Epithelial cell of proximal tubule (primary cell): Measurements from ENCODE around the gene B4GAT1. TPM values are rescaled to one million over a fixed set of nuclear protein-coding genes. Genes with fewer than 3 reads are reported as not detected.
A peak's percentile ranks its signal among the peaks of the same experiment; 100 is the strongest.
"Not testable (repeated sequence)": the region's sequence is repeated elsewhere in the genome, so short reads cannot be mapped to it uniquely, and the experiment has no call there.

ENCODE experiments used
- DNase-seq: peaks from one replicate; pipeline ENCODE4 v3.0.0-alpha.2; 2011; ENCODE audit warnings: low read depth
- H3K4me3 ChIP-seq: 2 replicates; pipeline ENCODE4 v1.5.1; 2011; ENCODE audit warnings: low read depth, mild to moderate bottlenecking, low read length
- total RNA-seq: library from RNA; depleted of rRNA; stranded (reverse); fragments of >200 nt; gene quantifications from 2 replicates; pipeline ENCODE4 v1.2.3, GENCODE V29; 2015
- TF ChIP-seq, protein P1 (sequence below): conservative IDR thresholded peaks from 2 replicates; pipeline ENCODE4 v1.5.1; 2012; ENCODE audit warnings: low read depth, mild to moderate bottlenecking, low read length

B4GAT1 gene
- total RNA-seq, 1 donor from 2014 or later, result 32.0 TPM

DNA sequence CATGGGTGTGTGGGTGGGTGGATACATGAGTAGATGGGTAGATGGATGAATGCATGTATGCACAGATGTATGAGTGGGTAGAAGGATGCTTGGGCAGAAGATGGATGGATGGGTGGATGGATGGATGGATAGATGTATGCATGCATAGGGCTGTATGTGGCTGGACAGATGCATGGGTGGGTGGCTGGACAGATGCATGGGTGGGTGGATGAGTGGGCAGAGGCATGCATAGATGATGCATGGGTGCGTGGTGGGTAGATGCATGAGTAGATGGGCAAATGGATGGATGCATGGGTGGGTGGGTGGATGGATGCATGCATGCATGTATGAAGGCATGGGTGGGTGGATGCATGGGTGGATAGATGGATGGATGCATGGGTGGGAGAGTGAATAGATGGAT lies 23.7 kb downstream of the B4GAT1 start:
- no peak for DNase-seq
- no peak overlapping the region for H3K4me3 ChIP-seq
- TF ChIP-seq, protein P1, sequence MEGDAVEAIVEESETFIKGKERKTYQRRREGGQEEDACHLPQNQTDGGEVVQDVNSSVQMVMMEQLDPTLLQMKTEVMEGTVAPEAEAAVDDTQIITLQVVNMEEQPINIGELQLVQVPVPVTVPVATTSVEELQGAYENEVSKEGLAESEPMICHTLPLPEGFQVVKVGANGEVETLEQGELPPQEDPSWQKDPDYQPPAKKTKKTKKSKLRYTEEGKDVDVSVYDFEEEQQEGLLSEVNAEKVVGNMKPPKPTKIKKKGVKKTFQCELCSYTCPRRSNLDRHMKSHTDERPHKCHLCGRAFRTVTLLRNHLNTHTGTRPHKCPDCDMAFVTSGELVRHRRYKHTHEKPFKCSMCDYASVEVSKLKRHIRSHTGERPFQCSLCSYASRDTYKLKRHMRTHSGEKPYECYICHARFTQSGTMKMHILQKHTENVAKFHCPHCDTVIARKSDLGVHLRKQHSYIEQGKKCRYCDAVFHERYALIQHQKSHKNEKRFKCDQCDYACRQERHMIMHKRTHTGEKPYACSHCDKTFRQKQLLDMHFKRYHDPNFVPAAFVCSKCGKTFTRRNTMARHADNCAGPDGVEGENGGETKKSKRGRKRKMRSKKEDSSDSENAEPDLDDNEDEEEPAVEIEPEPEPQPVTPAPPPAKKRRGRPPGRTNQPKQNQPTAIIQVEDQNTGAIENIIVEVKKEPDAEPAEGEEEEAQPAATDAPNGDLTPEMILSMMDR, result no peak

DNA sequence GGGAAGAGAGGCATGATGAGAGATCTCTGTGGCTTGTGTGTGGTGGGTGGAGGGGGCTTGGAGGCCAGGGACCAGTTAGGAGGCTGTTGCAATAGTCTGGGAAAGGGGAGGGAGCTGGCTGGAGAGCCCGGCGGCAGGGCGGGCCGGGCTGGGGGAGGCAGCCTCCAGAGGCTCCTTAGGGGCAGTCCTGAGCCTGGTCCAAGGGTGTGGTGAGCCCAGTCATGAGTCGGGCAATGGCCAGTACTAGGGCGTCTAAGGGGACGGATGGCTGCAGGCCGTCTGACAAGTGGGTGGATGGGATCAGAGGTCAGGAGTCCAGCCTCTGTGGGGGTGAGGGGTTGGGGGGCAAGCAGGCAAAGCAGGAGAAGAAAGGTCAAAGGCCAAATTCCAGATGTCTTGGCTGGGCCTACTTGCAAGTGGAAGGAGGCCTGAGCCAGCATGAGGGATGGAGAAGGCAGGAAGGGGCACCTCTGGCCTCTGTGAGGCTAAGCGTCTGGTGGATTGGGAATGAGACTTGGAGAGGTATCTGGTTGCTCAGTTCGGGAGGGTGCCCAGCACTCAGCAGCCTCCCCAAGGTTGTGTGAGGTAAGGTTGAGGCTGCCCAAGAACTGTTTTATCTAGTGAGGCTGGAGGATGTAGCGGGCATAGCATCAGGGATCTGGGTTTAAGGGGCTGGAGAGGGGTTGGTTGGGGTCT lies 24.5 kb downstream of the B4GAT1 start:
- no peak for DNase-seq

DNA sequence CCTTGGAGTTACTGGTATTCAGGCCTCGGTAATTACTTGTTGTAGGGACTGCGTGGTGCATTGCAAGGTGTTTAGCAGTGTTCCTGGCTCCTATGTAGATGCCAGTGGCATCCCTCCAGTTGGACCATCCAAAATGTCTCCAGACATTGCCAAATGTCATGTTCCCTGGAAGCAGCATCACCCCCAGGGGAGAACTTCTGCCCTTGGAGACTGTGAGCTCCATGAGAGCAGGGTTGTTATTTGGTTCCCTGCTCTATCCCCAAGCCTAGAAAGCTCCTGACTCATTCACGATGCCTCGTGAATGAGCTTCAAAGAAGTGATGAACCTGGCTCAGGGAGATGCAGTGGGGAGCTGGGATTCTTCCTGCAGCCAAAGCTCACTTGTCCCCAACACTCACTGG lies 25.8 kb downstream of the B4GAT1 start:
- TF ChIP-seq, protein P1, result no peak
- no peak for DNase-seq

More for the DNA sequence above, 24.5 kb downstream of the B4GAT1 start:
- TF ChIP-seq, protein P1, result no peak
- no peak overlapping the region for H3K4me3 ChIP-seq

DNA sequence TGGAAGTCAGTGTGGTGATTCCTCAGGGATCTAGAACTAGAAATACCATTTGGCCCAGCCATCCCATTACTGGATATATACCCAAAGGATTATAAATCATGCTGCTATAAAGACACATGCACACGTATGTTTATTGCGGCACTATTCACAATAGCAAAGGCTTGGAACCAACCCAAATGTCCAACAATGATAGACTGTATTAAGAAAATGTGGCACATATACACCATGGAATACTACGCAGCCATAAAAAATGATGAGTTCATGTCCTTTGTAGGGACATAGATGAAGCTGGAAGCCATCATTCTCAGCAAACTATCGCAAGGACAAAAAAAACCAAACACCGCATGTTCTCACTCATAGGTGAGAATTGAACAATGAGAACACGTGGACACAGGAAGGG lies 26.7 kb downstream of the B4GAT1 start:
- H3K4me3 ChIP-seq, DNase-seq: not testable (repeated sequence)

More for the DNA sequence above, 25.8 kb downstream of the B4GAT1 start:
- no peak overlapping the region for H3K4me3 ChIP-seq

DNA sequence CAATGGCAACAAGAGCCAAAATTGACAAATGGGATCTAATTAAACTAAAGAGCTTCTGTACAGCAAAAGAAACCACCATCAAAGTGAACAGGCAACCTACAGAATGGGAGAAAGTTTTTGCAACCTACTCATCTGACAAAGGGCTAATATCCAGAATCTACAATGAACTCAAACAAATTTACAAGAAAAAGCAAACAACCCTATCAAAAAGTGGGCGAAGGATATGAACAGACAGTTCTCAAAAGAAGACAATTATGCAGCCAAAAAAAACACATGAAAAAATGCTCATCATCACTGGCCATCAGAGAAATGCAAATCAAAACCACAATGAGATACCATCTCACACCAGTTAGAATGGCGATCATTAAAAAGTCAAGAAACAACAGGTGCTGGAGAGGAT lies 27.1 kb downstream of the B4GAT1 start:
- not testable (repeated sequence) for H3K4me3 ChIP-seq

DNA sequence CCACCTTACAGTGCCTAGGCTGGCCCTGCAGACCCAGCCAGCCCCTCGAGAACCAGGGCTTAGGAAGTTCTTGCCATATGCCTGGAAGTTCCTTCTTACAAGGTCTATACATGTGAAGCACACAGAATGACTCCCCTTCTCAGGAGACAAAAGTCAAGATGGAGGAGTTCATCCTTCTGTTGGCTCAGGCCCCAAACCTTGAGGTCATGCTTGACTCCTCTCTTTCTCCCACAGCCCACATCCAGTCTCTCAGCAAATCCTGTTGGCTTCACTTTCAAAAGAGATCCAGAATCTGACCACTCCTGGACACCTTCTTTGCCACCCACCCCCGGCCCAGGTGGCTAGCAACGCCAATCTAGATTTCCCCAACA lies 28.8 kb downstream of the B4GAT1 start:
- no peak for DNase-seq
- TF ChIP-seq, protein P1, result no peak
- H3K4me3 ChIP-seq, result no peak overlapping the region

More for the DNA sequence above, 27.1 kb downstream of the B4GAT1 start:
- not testable (repeated sequence) for DNase-seq

DNA sequence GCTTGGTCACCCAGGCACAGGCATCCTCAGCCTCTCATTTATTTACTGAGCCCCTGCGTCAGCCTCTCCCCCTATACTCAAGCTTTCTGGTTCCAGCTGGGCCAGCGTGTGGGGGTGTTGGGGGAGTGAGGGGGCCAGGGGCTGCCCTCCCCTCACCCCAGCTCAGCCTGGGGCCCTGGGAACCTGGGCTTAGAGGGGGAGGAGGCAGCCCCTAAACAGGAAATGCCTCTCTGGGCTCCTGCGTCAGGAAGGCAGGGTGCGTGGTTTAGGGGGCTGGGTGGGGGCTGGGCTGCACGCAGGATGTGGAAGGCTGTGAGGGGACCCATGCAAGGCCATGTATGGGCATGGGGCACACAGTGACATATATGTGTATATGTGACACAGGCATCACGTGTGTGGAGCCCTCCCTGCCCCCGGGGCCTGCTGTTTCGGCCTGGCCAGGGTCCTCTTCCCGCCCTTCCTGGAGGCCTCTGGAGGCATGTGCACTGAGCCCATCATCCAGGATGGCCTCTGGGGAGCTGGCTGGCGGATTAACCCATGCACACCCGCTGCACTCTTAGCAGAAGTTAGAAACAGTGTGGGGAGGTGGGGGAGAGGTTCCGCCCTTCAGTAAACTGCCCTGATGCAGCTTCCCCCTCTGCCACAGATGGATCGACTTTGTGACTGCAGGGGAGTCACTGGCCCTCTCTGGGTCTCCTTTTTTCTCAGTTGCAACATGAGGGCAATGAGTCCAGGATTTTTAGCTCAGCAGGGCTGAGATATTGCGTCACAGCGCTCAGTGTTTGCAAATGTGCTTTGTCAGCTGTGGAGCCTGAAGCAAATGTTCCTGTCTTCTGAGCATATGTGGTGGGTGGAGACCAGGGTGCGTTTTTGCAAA lies 29.5 kb downstream of the B4GAT1 start:
- no peak overlapping the region for H3K4me3 ChIP-seq
- TF ChIP-seq, protein P1, result no peak
- peak; percentile 18 for DNase-seq

DNA sequence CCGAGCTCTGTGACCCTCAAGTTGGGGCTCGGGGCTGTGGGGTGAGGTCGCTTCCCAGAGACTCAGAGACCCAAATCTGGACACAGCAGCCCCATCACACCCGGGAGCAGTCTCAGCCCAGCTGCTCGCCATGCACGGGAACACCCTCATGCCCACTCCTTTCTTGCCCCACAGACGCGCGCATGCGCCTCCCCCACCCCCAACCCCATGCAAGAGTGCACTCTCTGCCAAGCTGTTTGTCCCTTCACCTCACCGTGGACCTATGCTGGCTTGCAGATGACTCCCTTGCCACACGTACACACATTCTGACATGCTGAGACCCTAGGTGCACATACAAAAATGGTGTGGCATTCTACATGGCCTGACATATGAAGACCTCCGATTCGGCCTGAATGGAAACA lies 30.1 kb downstream of the B4GAT1 start:
- H3K4me3 ChIP-seq, result no peak overlapping the region
- TF ChIP-seq, protein P1, result no peak
- DNase-seq, result no peak
